Fibroblast of villous mesenchyme (primary cell): ENCODE data around the gene ASIC2. TPM values are rescaled to one million over a fixed set of nuclear protein-coding genes. Genes with fewer than 3 reads are reported as not detected.

ENCODE experiments used
- DNase-seq: peaks from one replicate; pipeline ENCODE4 v3.0.0-alpha.2; 2010; ENCODE audit warnings: low read depth
- H3K4me3 ChIP-seq: 2 replicates; pipeline ENCODE4 v1.5.1; 2011; ENCODE audit warnings: low read depth, mild to moderate bottlenecking, low read length
- CTCF ChIP-seq: IDR thresholded peaks from 2 replicates; pipeline ENCODE4 v1.5.1; 2012; ENCODE audit warnings: low read depth, mild to moderate bottlenecking, low read length; ENCODE audit not compliant: insufficient read depth
- total RNA-seq: library from RNA; depleted of rRNA; stranded (reverse); fragments of >200 nt; gene quantifications from 2 replicates; pipeline ENCODE4 v1.2.3, GENCODE V29; 2012

Gene ASIC2
- total RNA-seq, 1 donor, result not detected

GRCh38 chr17:32964541-32964940 is 328.6 kb downstream of the ASIC2 start:
- no peak for TF ChIP-seq CTCF
- no peak for DNase-seq
- H3K4me3 ChIP-seq, result no peak overlapping the region
